GDM1 (cell line): ENCODE measurements around the gene BAHD1.

Experiments used
- DNase-seq: peaks from one replicate; lab custom pipeline; 2025; lab: John Stamatoyannopoulos, UW

The BAHD1 gene

GRCh38 chr15:40424483-40425115 lies 16.2 kb upstream of the BAHD1 start:
- no peak for DNase-seq

GRCh38 chr15:40425681-40426080 lies 15.1 kb upstream of the BAHD1 start:
- DNase-seq, result no peak

DNA sequence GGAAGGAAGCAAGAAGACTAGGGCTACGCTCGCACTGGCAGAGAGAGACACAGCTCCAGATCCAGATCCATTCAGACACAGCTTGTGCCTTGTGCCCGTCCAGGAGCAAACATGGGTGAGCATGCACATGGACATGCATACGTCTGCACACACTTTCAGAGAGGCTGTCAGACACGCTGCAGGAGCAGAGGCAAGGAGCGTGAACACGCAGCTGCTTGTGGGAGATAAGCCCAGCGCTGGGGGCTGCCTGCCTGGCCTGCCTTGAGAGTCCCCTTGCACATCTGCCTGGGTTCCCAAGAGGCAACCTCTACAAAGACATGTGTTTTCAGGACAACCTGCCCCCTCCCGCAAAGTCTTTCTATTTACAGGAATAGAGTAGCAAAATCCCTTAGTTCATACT lies 13.6 kb upstream of the BAHD1 start:
- no peak for DNase-seq

DNA sequence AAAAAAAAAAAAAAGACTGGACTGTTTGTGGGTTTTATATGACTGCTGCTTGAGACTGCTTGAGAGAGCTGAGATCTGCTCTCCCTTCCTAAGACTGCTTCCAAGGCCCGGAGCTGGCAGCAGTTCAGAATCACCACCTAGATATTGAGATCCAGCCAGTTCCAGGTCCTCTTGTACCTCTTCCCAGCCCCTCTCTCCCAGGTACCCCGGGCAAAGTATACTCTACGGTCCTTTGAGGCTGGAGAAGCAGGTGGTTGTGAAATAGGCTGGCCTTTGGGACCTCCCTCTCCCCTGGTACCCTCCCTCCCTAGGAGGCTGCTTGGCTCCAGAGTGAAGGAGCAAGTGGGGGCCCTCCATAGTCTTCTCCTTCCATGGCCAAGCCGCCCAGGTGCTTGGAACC lies 12.6 kb upstream of the BAHD1 start:
- no peak for DNase-seq

- DNase-seq, result no peak
Observed at GRCh38 chr15:40429068-40429710, 11.6 kb upstream of the BAHD1 start.

DNA sequence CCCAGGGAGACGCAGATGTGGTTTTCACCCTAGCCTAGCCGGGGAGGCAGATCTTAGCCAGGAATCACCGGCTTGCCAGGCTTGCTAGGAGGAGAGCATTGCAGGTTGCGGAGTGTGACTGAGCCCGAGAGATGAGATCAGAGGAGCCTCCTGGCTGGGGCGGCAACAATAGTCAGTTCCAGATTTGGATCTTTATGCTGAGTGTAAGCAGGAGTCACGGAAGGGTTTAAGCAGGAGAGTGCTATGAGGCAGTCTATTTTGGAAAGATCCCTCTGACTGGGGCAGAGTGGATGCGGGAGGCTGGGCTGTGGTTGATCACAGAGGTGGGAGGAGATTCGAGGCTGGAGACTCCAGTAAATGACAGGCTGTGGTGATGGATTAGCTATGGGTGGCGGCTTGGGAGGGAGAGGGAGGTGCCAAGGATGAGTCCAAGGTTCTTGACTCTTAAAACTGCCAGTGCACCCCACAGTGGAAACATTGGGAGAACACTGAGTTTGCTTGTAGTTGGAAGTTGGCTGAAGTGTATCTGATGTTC lies 10.4 kb upstream of the BAHD1 start:
- peak; percentile 50 for DNase-seq

DNA sequence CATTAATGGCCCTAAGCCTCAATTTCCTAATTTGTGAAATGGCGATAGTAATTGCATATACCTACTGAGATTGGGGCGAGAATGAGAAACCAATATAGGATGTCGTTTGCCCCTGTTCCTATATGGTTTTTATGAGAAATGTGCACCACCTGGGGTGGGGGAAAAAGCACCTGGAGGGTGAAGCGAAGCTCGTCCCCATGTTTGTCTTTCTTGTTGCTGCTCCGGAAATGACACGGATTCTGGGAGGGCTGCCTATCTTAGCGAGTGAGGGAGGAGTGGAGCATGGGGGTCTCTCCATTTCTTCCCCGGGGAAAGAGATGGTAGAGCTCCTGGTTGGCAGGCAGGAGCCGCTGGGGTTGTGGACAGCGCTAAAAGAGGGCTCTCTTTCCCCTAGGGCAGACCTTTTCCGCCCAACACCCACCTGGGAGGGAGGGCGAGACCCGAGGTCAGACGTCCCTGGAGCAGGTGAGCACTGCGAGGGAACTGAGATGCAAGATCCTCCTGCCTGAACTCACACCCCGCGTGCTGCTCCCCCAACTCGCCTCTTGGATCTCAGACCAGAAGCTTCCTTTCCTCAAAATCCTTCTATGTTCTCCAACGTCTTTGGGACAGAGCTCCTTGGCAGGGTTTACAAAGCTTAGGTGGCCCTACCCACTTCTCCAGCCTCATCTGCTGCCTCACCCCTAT lies 5.6 kb upstream of the BAHD1 start:
- no peak for DNase-seq

DNA sequence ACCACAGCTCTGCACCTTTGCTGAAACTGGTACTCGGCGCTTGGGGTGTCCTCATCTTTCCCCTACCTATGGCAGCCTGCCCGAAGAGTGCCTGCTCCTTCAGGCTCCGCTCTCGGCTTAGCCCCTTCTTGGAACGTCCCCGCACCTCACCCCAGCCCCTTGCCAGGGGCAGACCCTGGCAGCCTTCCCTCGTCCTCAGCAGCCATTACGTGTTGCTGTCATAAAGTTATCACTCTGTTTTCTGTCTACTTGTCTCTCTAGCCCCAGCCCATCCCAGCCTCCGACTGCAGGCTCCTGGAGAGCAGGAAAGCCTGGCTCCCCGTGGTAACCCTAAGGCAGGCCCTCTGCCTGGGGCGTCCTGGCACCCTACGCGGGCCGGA lies 5.1 kb upstream of the BAHD1 start:
- DNase-seq, result no peak

- no peak for DNase-seq
Observed at GRCh38 chr15:40436116-40436891, 4.4 kb upstream of the BAHD1 start.

GRCh38 chr15:40436892-40437751 lies 3.6 kb upstream of the BAHD1 start:
- no peak for DNase-seq

DNA sequence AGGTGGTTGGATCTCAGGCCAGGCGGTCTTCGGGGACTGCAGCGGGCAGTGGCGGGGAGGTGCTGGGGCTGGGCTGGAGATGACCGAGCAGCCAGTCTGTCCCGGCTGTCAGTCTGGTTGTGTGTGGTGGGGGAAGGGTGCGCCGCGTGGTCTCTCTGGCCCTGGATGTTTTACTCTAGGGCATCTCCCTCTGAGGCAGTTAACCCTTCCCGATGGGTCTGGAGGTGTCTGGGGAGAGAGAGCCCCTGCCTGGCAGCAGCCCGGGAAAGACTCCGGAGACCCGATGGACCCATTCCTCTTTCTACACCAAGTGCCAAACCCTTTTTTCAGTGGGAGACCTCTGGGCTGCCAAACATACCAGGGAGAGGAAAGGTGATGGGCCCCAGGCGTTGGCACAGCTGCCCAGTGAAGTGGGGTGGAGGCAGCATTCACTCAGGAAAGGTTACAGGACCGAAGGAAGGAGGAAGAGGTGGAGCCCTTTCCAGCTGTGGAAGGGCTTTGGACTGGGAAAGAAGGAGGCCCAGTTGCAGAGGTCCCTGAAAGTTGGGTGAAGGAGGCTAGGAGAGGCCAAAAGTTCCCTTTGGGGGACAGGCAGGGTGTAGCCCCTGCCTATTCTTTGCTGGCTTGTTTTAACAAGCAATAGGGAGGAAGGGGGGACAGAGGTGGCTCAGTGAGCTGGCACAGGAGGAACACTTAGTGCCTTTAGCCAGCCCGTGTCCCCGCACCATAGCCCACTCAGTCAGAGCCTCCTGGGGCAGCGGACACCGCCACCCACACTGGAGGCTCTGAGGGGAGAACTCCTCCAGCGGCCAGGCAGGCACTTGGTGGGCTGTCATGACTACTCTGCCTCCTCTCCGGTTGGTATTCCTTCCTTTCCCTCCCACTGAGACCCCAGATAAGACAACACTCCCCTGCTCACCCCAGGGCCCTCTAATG lies 2.7 kb upstream of the BAHD1 start:
- no peak for DNase-seq

DNA sequence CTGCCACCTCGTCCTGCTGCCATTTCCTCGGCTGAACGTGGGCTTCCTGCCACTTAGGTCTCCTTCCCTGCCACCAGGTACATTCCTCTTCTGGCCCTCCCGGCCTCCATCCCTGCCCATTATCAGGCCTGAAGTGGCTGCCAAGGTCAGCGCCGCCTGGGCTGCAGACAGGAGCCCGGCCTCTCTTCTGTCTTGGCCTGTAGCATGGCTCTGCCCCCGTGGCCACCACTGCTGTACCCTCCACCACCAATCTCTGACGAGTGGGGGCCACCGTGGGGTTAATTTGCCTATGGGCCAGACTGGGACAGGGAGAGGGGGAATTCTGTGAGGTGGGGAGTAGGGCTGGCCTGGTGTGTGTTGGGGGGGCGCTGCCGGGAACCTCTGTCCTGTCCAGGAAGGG lies 2.0 kb upstream of the BAHD1 start:
- DNase-seq, result no peak

DNA sequence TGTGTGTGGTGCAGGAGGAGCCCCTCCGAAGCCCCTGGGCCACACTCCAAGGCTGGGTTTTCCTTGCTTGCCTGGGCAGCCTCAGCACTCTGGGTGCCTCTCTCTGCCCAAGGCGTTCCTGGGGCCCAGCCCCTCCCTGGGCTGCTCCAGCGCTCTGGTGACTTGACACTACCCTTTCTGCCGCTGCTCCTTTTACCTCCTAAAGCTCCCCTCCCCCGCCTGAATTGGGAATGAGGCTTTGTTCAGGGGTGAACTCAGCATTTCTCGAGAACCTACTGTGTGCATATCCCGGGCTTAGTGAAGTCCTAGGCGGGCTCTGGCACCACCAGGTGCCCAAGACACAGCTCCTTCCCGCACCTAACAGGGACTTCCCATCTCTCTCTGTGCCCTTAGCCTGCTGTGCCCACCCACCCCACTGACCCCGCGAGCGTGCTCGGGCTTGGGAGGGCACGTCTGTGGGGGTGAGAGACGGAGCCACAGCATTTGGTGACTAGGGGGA lies 1.2 kb upstream of the BAHD1 start:
- DNase-seq, result no peak

DNA sequence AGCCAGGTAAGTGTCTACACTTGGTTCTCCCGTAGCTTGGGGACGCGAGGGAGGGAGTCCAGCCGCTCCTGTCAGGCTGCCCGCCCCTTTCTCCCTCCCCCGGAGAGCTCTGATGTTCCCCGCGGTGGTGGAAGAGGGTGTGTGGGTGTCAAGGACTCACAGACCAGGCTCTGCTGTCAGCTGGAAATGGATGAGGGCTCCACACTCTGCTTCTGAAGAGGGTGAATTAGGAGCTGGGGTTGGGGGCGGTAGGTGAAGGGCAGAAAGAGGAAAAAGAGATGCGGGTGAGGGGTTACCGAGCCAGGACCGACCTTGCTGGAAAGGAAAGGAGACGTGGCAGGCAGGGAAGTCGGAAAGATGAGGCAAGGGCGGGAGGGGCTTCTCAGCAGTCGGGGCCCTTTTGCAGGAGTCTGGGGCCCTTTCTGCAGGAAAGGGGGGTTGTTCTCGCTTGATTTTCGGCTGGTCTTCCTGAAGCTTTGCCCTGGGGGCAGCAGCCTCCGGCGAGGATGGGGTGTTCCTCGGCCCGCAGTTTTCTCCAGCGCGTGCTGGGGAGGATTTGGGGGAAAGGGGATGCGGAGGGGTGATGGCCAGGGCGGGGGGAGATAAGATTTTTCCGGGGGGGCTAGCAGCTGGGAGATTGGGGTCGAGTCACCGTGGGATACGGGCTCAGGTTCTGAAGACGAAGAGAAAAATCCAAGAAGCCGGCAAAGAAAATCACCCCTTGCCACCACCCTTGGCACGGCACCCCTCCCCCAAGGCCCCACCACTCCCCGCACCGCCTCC lies 602 bp upstream of the BAHD1 start:
- DNase-seq, result no peak

DNA sequence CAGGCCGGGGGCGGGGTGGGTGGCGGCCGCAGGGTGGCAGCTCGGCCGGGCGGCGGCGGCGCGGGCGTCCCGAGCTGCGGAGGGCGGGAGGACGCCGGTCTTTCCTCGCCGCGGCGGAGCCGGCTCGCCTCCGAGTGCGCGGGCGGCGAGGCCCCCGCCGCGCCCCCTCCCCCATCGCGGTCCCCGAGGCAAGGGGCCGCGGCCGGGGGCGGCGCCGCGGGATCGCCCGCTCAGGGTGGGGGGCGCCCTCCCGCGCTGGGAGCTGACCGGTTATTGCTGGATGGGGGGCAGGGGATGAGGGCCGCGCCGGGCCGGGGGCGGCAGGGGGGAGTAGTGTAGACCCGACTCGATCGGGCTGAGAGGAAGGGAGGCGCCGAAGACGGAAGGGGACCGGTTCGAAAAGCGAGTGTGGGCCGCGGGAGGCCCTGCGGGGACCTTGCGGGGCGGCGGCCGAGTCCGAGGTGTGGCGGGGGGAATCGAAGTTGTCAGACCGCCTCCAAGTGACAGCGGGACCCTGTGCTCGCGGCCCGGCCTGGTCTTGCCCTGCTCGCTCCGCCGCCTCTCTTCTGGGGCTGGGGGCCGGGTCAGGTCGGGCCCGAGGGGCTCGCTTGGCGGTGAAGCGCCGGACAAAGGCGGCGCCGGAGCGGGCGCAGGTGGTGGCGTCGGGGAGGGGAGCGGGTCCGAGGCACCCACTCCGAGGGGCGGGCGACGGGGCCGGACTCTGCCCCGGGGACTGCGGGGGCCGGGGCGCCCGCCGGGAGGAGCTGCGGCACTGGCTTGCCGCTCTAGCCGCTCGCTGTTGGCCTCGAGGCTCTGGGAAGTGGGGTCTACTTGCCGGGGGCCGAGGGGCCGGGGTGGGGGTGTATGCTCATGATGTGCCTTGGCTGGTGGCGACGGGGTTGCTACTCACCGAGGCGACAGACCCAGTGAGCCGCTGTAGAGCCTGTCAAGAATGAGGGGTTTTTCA lies 1.1 kb downstream of the BAHD1 start:
- no peak for DNase-seq

- DNase-seq, result no peak
Observed at GRCh38 chr15:40443255-40443654, 2.5 kb downstream of the BAHD1 start.

DNA sequence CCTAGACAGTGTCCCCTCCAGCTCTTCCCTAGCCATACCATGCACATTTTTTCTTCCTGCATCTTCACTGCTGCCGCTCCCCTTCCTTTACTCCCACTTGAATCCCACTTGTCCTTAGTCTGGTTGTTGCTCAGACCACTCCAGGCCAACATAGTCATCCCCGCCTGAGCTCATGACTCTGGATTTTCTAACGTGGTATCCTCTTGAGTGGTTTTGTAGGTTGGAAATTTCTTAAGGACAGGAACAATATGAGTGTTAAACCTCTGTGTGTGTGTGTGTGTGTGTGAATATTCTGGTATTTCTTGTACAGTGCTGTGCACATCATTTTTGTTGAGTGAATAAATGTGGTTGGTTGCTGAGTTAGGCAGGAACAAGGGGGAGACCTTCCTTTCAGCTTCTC lies 3.1 kb downstream of the BAHD1 start:
- no peak for DNase-seq

GRCh38 chr15:40444736-40445135 lies 4.0 kb downstream of the BAHD1 start:
- DNase-seq, result no peak
